Keratinocyte (primary cell): ENCODE results near the gene RCE1. TPM values are rescaled to one million over a fixed set of nuclear protein-coding genes. Genes with fewer than 3 reads are reported as not detected.

Experiments
- DNase-seq: peaks from one replicate; pipeline ENCODE4 v3.0.0-alpha.2; 2011; ENCODE audit warnings: low read depth, missing footprints, low spot score
- FAIRE-seq: peaks from 2 replicates; lab custom pipeline; 2011; peaks lifted over from hg19 to GRCh38; lab: Jason Lieb, UNC
- H2AFZ ChIP-seq: 2 replicates; pipeline ENCODE4 v1.6.0; 2012; ENCODE audit warnings: low read length, control low read depth, inconsistent platforms; ENCODE audit not compliant: control insufficient read depth
- H3K27ac ChIP-seq: 2 replicates; pipeline ENCODE4 v1.5.1; 2011; ENCODE audit warnings: low read length; ENCODE audit not compliant: control insufficient read depth, insufficient read depth
- H3K27me3 ChIP-seq: 3 replicates; pipeline ENCODE4 v1.6.0; 2011; ENCODE audit warnings: low read length; ENCODE audit not compliant: control insufficient read depth, insufficient read depth; ENCODE audit errors: extremely low read depth
- H3K36me3 ChIP-seq, 2 experiments: 2 replicates in 1 of 2; 3 replicates in 1 of 2; pipeline ENCODE4 v1.5.1; 2011; ENCODE audit warnings: low read length in 2 of 2, mild to moderate bottlenecking in 1 of 2; ENCODE audit not compliant: control insufficient read depth in 2 of 2, insufficient read depth in 2 of 2; ENCODE audit errors: extremely low read depth in 1 of 2
- H3K4me1 ChIP-seq: 3 replicates; pipeline ENCODE4 v1.5.1; 2011; ENCODE audit warnings: low read length; ENCODE audit not compliant: control insufficient read depth, insufficient read depth; ENCODE audit errors: extremely low read depth
- H3K4me2 ChIP-seq: 3 replicates; pipeline ENCODE4 v1.6.0; 2011; ENCODE audit warnings: low read depth, low read length; ENCODE audit not compliant: control insufficient read depth, insufficient read depth; ENCODE audit errors: extremely low read depth
- H3K4me3 ChIP-seq, 3 experiments: fragments of 200-600 bp in 1 of 3; sonication (generic) in 1 of 3; 2 replicates in 2 of 3; 3 replicates in 1 of 3; pipeline ENCODE4 v1.5.1; 2011 to 2016; ENCODE audit warnings: low read length in 3 of 3, mild to moderate bottlenecking in 3 of 3, control low read depth in 2 of 3, inconsistent platforms in 1 of 3, low read depth in 1 of 3, mixed read lengths in 1 of 3, mixed run types in 1 of 3, moderate library complexity in 1 of 3; ENCODE audit not compliant: control insufficient read depth in 2 of 3, insufficient read depth in 2 of 3; ENCODE audit errors: extremely low read depth in 1 of 3
- H3K79me2 ChIP-seq: 2 replicates; pipeline ENCODE4 v1.6.0; 2012; ENCODE audit warnings: low read length; ENCODE audit not compliant: control insufficient read depth, insufficient read depth
- H3K9ac ChIP-seq: 3 replicates; pipeline ENCODE4 v1.6.0; 2011; ENCODE audit warnings: low read length; ENCODE audit not compliant: control insufficient read depth, insufficient read depth; ENCODE audit errors: extremely low read depth
- H3K9me1 ChIP-seq: 3 replicates; pipeline ENCODE4 v1.6.0; 2011; ENCODE audit warnings: low read length; ENCODE audit not compliant: control insufficient read depth, insufficient read depth; ENCODE audit errors: extremely low read depth
- H3K9me3 ChIP-seq: 2 replicates; pipeline ENCODE4 v1.5.1; 2012; ENCODE audit warnings: low read depth, low read length; ENCODE audit not compliant: control insufficient read depth
- H4K20me1 ChIP-seq: 3 replicates; pipeline ENCODE4 v1.6.0; 2011; ENCODE audit warnings: low read length; ENCODE audit not compliant: control insufficient read depth, insufficient read depth; ENCODE audit errors: extremely low read depth
- CTCF ChIP-seq, 3 experiments: IDR thresholded peaks in 1 of 3; conservative IDR thresholded peaks in 1 of 3; optimal IDR thresholded peaks in 1 of 3; 2 replicates in 2 of 3; 3 replicates in 1 of 3; pipeline versions ENCODE3 to v1.5.1; 2011; ENCODE audit warnings: low read length in 3 of 3, mild to moderate bottlenecking in 3 of 3, moderate library complexity in 2 of 3, control low read depth in 1 of 3, inconsistent platforms in 1 of 3; ENCODE audit not compliant: insufficient read depth in 2 of 3; ENCODE audit errors: extremely low read depth in 1 of 3
- EZH2 ChIP-seq: IDR thresholded peaks from one replicate; pipeline ENCODE4 v1.6.1; 2012; ENCODE audit warnings: inconsistent platforms, mild to moderate bottlenecking, low read length, moderate library complexity
- dilution Hi-C: fragments of 300-500 bp; cut with MboI; formaldehyde crosslinking; loops from one replicate; pipeline ENCODE4 v1.7.0; 2020; ENCODE audit warnings: low sequenced_read_pairs; ENCODE audit not compliant: extremely low pct_ligation_motif_present
- polyA plus RNA-seq, 5 experiments: library from polyadenylated mRNA; depleted of rRNA in 3 of 5; stranded (reverse) in 3 of 5; stranded (forward) in 1 of 5; unstranded in 1 of 5; fragments of >200 nt; gene quantifications; 1 replicate in 1 of 5; 2 replicates in 3 of 5; 3 replicates in 1 of 5; pipeline versions ENCODE4 v1.2.1 to v1.2.3, GENCODE V29; 2011 to 2012; ENCODE audit warnings: missing spikeins in 2 of 5, low read depth in 1 of 5, low replicate concordance in 1 of 5

RCE1 gene
- polyA plus RNA-seq, 1 donor (not counting 4 experiments of a cell fraction or from before 2014, with no cell fraction given) = 11.2 TPM

GRCh38 chr11:66856496-66857233, 13.4 kb downstream of the RCE1 start, which contains the start of gene LRFN4:
Gene LRFN4, plus strand, starts transcription at chr11:66857064. Its CDS starts 681 bp downstream, at chr11:66857745.
- Histone ChIP-seq H3K9me3 (no peaks in the 10 kb centered on the region), H3K27me3 (no peaks in the 10 kb centered on the region), H3K79me2 (no peaks in the 10 kb centered on the region), H3K4me1 (peaks cover 6% of the 10 kb centered on the region), H3K36me3 (no peaks in the 10 kb centered on the region), H3K9ac (peak within 1 kb of the TSS; percentile 58), H3K4me3 (peak within 1 kb of the TSS; percentile 34 to 71 (median 48)), H3K9me1 (no peaks in the 10 kb centered on the region), H3K4me2 (peak within 1 kb of the TSS; percentile 66), H3K27ac (peak within 1 kb of the TSS; percentile 40), H4K20me1 (no peaks in the 10 kb centered on the region), H2AFZ (peak within 1 kb of the TSS; percentile 33)
- TF ChIP-seq EZH2 = no peak
- no peak for TF ChIP-seq CTCF (optimal IDR thresholded peaks at IDR 0.05 in 1 of 3, IDR thresholded peaks at IDR 0.05 in 1 of 3, conservative IDR thresholded peaks at IDR 0.05 in 1 of 3; ENCODE audit: extremely low read depth in 1 of 3, insufficient read depth in 2 of 3, low read length in 3 of 3)
- DNase-seq (no peak), FAIRE-seq (no peak)
- dilution Hi-C loops = no loop called here

- Histone ChIP-seq H2AFZ (no peak overlapping the region), H3K9me1 (no peaks in the 10 kb centered on the region), H3K4me2 (peak overlapping the region; percentile 66), H3K79me2 (no peaks in the 10 kb centered on the region), H3K36me3 (peaks cover 0 to 2% of the 10 kb centered on the region in 2 experiments), H3K9ac (no peak overlapping the region), H3K9me3 (no peaks in the 10 kb centered on the region), H3K4me1 (peaks cover 6% of the 10 kb centered on the region), H4K20me1 (no peaks in the 10 kb centered on the region), H3K27ac (no peak overlapping the region), H3K4me3 (peak overlapping the region in 1 of 3 experiments; percentile 15), H3K27me3 (no peaks in the 10 kb centered on the region)
- no peak for FAIRE-seq
- TF ChIP-seq CTCF (optimal IDR thresholded peaks at IDR 0.05 in 1 of 3, IDR thresholded peaks at IDR 0.05 in 1 of 3, conservative IDR thresholded peaks at IDR 0.05 in 1 of 3; ENCODE audit: extremely low read depth in 1 of 3, insufficient read depth in 2 of 3, low read length in 3 of 3) = no peak
- no peak for TF ChIP-seq EZH2
- dilution Hi-C loops = no loop called here
- DNase-seq = no peak
These were observed 14.1 kb downstream of the RCE1 start for GRCh38 chr11:66857234-66857926.
